ENCODE data around the gene WDR45B. TPM values are rescaled to one million over a fixed set of nuclear protein-coding genes. Genes with fewer than 3 reads are reported as not detected.

Gene WDR45B
- total and polyA plus RNA-seq, 7 donors = 51.7 to 70.1 (median 66.8) TPM

- no peaks in the 10 kb centered on the region for H3K9me3 ChIP-seq
- DNase-seq = no peak
- peaks cover 15 to 81% (median 34%) of the 10 kb centered on the region in 4 donors for H3K36me3 ChIP-seq
- H3K4me1 ChIP-seq = no peaks in the 10 kb centered on the region
- no peak overlapping the region for H3K27ac ChIP-seq
- H3K27me3 ChIP-seq = no peaks in the 10 kb centered on the region
- no peak overlapping the region for H3K4me3 ChIP-seq
- TF ChIP-seq CTCF (IDR thresholded peaks at IDR 0.05) = no peak
- no peak for TF ChIP-seq EP300 (IDR thresholded peaks at IDR 0.05)
- TF ChIP-seq POLR2AphosphoS5 (IDR thresholded peaks at IDR 0.05) = no peak
- no peak for TF ChIP-seq POLR2A (IDR thresholded peaks at IDR 0.05)
- WGBS, 2 donors = 90% methylated on average over 20 of the region's 20 CpGs
- intact Hi-C loops (cut with DNase I) = no loop called here
These were observed 45.1 kb downstream of the WDR45B start for GRCh38 chr17:82602986-82603710.

GRCh38 chr17:82602487-82602886 lies 45.8 kb downstream of the WDR45B start:
- Histone ChIP-seq H3K27me3 (no peaks in the 10 kb centered on the region), H3K27ac (no peak overlapping the region), H3K4me3 (no peak overlapping the region), H3K9me3 (no peaks in the 10 kb centered on the region), H3K4me1 (no peaks in the 10 kb centered on the region), H3K36me3 (peaks cover 15 to 87% (median 35%) of the 10 kb centered on the region in 4 donors)
- 85% methylated on average over 21 of the region's 21 CpGs for WGBS, 2 donors
- TF ChIP-seq EP300 (IDR thresholded peaks at IDR 0.05) (no peak), POLR2A (IDR thresholded peaks at IDR 0.05) (no peak), CTCF (IDR thresholded peaks at IDR 0.05) (no peak), POLR2AphosphoS5 (IDR thresholded peaks at IDR 0.05) (no peak)
- no peak for DNase-seq
- intact Hi-C loops (cut with DNase I) = no loop called here

- Histone ChIP-seq H3K36me3 (peaks cover 21 to 96% (median 41%) of the 10 kb centered on the region in 4 donors), H3K4me3 (no peak overlapping the region), H3K27me3 (no peaks in the 10 kb centered on the region), H3K9me3 (no peaks in the 10 kb centered on the region), H3K27ac (no peak overlapping the region), H3K4me1 (no peaks in the 10 kb centered on the region)
- intact Hi-C loops (cut with DNase I) = no loop called here
- no peak for DNase-seq
- TF ChIP-seq CTCF (IDR thresholded peaks at IDR 0.05) (no peak), POLR2AphosphoS5 (IDR thresholded peaks at IDR 0.05) (no peak), EP300 (IDR thresholded peaks at IDR 0.05) (no peak), POLR2A (IDR thresholded peaks at IDR 0.05) (no peak)
- 97% methylated on average over 24 of the region's 24 CpGs for WGBS, 2 donors
These were observed 46.7 kb downstream of the WDR45B start for GRCh38 chr17:82601447-82602000.

- WGBS, 2 donors = 96 to 97% methylated on average over 37 of the region's 37 CpGs
- H3K36me3 ChIP-seq = peaks cover 21 to 96% (median 41%) of the 10 kb centered on the region in 4 donors
- H3K27me3 ChIP-seq = no peaks in the 10 kb centered on the region
- TF ChIP-seq EP300 (IDR thresholded peaks at IDR 0.05) = no peak
- TF ChIP-seq POLR2AphosphoS5 (IDR thresholded peaks at IDR 0.05) = no peak
- no peak for TF ChIP-seq CTCF (IDR thresholded peaks at IDR 0.05)
- no peak for TF ChIP-seq POLR2A (IDR thresholded peaks at IDR 0.05)
- H3K4me3 ChIP-seq = no peak overlapping the region
- intact Hi-C loops (cut with DNase I) = no loop called here
- no peaks in the 10 kb centered on the region for H3K9me3 ChIP-seq
- DNase-seq = no peak
- no peak overlapping the region for H3K27ac ChIP-seq
- no peaks in the 10 kb centered on the region for H3K4me1 ChIP-seq
These were observed 47.4 kb downstream of the WDR45B start for GRCh38 chr17:82600731-82601446.

Data from sigmoid colon (tissue), 7 donors.